Measurements from ENCODE around the gene SNAP91.
"Not testable (repeated sequence)": the region's sequence is repeated elsewhere in the genome, so short reads cannot be mapped to it uniquely, and the experiment has no call there.

SNAP91 gene

DNA sequence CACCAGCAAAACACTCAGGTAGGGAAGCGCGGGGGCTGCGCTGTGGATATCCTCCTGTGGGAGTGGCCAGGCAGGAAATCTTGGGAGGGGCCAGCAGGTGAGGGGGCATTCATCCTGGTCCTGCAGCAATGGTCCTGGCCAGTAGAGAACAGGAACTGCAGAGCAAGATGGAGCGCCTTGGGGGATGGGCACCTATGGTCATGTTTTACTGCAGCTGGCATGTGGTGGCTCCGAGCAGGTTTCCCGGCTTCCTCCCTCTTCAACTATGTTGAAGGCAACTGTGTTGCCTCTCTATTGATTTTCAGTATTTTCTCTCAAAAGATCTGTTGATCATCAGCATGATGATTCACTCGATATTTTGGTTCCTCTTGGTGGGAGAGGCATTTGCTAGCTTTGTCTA, 70.9 kb downstream of the SNAP91 start:
- Histone ChIP-seq H3K27me3 (no peaks in the 10 kb centered on the region), H3K4me3 (no peak overlapping the region), H3K36me3 (no peaks in the 10 kb centered on the region), H3K9me3 (replicated peaks in 1 of 11) (no peaks in the 10 kb centered on the region; a peak in 1 of 22 replicates), H3K9ac (no peak overlapping the region), H3K4me1 (peaks cover 7 to 27% (median 17%) of the 10 kb centered on the region in 10 experiments; a peak in 18 of 20 replicates), H4K20me1 (no peaks in the 10 kb centered on the region), H3K27ac (no peak overlapping the region), H3K4me2 (no peak overlapping the region)
- no peak for TF ChIP-seq Cebpa-rat (IDR thresholded peaks at IDR 0.05)

GRCh38 chr6:83636800-83637199, 72.1 kb downstream of the SNAP91 start:
- Histone ChIP-seq H3K4me1 (peaks cover 7 to 29% (median 19%) of the 10 kb centered on the region in 10 experiments; a peak in 18 of 20 replicates), H3K27ac (no peak overlapping the region), H3K9me3 (replicated peaks in 1 of 11) (no peaks in the 10 kb centered on the region; a peak in 1 of 22 replicates), H3K4me2 (no peak overlapping the region), H3K36me3 (no peaks in the 10 kb centered on the region), H3K9ac (no peak overlapping the region), H3K27me3 (no peaks in the 10 kb centered on the region), H4K20me1 (no peaks in the 10 kb centered on the region), H3K4me3 (no peak overlapping the region)
- TF ChIP-seq Cebpa-rat (IDR thresholded peaks at IDR 0.05), result no peak

DNA sequence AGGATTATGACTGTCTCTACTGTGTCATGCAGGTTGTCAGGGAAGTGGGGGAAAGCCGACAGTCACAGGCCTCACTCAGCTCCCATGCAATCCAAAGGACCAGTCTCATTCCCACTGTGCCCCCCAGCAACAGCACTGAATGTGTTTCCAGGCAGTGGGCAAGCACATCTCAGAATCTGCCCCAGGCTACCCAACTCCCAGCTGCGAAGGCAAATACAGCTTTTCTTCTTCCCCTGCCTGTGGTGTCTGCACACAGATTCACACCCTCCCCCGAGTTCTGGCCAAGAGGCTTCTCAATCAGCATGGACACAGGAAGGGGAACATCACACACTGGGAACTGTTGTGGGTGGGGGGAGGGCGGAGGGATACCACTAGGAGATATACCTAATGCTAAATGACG, 75.3 kb downstream of the SNAP91 start:
- Histone ChIP-seq H3K36me3 (no peaks in the 10 kb centered on the region), H3K9ac (no peak overlapping the region), H3K27me3 (no peaks in the 10 kb centered on the region), H3K4me3 (no peak overlapping the region), H4K20me1 (no peaks in the 10 kb centered on the region), H3K4me2 (peak overlapping the region in 8 of 11 experiments; percentile 28 to 57 (median 46); a peak in 14 of 22 replicates), H3K9me3 (replicated peaks in 1 of 11) (no peaks in the 10 kb centered on the region; a peak in 1 of 22 replicates), H3K27ac (no peak overlapping the region), H3K4me1 (peaks cover 7 to 34% (median 19%) of the 10 kb centered on the region in 10 experiments; a peak in 18 of 20 replicates)
- no peak for TF ChIP-seq Cebpa-rat (IDR thresholded peaks at IDR 0.05)

GRCh38 chr6:83633149-83633548, 75.8 kb downstream of the SNAP91 start:
- H3K9me3 ChIP-seq (replicated peaks in 1 of 11), result no peaks in the 10 kb centered on the region; a peak in 1 of 22 replicates
- no peak overlapping the region for H3K4me3 ChIP-seq
- TF ChIP-seq Cebpa-rat (IDR thresholded peaks at IDR 0.05), result no peak
- no peaks in the 10 kb centered on the region for H3K36me3 ChIP-seq
- H3K4me1 ChIP-seq, result peaks cover 7 to 34% (median 19%) of the 10 kb centered on the region in 10 experiments; a peak in 18 of 20 replicates
- H3K27ac ChIP-seq, result no peak overlapping the region
- H3K9ac ChIP-seq, result no peak overlapping the region
- peak overlapping the region in 9 of 11 experiments; percentile 28 to 57 (median 42); a peak in 15 of 22 replicates for H3K4me2 ChIP-seq
- no peaks in the 10 kb centered on the region for H3K27me3 ChIP-seq
- no peaks in the 10 kb centered on the region for H4K20me1 ChIP-seq

GRCh38 chr6:83629908-83630307, 79.0 kb downstream of the SNAP91 start:
- H4K20me1 ChIP-seq; H3K9me3 ChIP-seq (replicated peaks in 1 of 11); H3K36me3 ChIP-seq; H3K4me3 ChIP-seq; H3K27ac ChIP-seq; H3K9ac ChIP-seq; H3K4me2 ChIP-seq; H3K27me3 ChIP-seq: not testable (repeated sequence)
- peaks cover 7 to 26% (median 16%) of the 10 kb centered on the region in 10 experiments; a peak in 18 of 20 replicates for H3K4me1 ChIP-seq

GRCh38 chr6:83615025-83615999, 93.6 kb downstream of the SNAP91 start:
- Histone ChIP-seq H3K27me3 (no peaks in the 10 kb centered on the region), H3K27ac (no peak overlapping the region), H3K4me2 (peak overlapping the region in 2 of 11 experiments; percentile 29 to 37; a peak in 1 of 22 replicates), H3K4me1 (peaks cover 0 to 3% (median 0%) of the 10 kb centered on the region in 10 experiments; a peak in 2 of 20 replicates), H3K9me3 (replicated peaks in 1 of 11) (no peaks in the 10 kb centered on the region), H3K9ac (no peak overlapping the region), H3K4me3 (no peak overlapping the region), H4K20me1 (no peaks in the 10 kb centered on the region), H3K36me3 (no peaks in the 10 kb centered on the region)
- TF ChIP-seq Cebpa-rat (IDR thresholded peaks at IDR 0.05), result no peak

DNA sequence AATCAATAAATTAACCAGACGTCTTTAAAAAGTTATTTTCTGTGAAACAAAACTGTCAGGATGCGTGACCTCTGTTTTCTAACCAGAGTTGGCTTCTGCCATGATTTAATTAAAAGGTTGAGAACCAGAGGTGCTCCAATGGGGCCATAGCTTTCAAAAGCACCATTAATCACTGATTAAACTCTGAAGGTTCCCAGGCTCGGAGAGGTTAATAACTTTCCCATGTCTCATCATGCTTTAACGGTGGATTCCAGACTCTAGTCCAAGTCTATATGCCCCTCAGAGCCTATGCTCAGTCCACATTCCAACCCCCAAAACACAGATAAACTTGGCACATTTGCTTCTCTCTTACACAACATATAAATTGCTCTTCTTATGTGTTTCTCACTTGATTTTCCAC, 95.5 kb downstream of the SNAP91 start:
- Histone ChIP-seq H3K9me3 (replicated peaks in 1 of 11) (no peaks in the 10 kb centered on the region), H3K4me2 (no peak overlapping the region), H3K4me3 (no peak overlapping the region), H3K27ac (no peak overlapping the region), H3K4me1 (peaks cover 0 to 3% (median 0%) of the 10 kb centered on the region in 10 experiments; a peak in 2 of 20 replicates), H3K9ac (no peak overlapping the region), H3K27me3 (no peaks in the 10 kb centered on the region), H4K20me1 (no peaks in the 10 kb centered on the region), H3K36me3 (no peaks in the 10 kb centered on the region)
- TF ChIP-seq Cebpa-rat (IDR thresholded peaks at IDR 0.05), result no peak

DNA sequence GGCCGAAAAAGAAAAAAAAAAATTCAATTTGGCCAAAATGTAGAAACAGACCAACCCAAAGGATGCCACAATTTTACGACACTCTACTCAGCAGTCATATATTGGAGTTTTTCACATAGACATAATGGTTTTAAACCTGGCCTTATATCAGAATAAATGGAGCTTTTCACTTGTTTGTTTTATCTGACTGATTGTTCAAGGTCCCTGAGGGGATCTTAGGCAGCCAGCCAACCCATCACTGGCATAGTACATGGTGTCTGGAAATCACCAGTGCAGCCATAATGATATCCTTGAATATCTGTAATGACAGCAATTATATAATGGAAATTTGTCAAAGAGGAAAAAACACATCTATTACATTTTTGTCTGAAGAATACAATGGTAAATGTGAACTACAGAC, 99.7 kb downstream of the SNAP91 start:
- no peak for TF ChIP-seq Cebpa-rat (IDR thresholded peaks at IDR 0.05)
- Histone ChIP-seq H3K27ac (no peak overlapping the region), H3K4me3 (no peak overlapping the region), H3K9me3 (replicated peaks in 1 of 11) (no peaks in the 10 kb centered on the region), H3K4me2 (no peak overlapping the region), H3K27me3 (no peaks in the 10 kb centered on the region), H3K9ac (no peak overlapping the region), H3K36me3 (no peaks in the 10 kb centered on the region), H4K20me1 (no peaks in the 10 kb centered on the region), H3K4me1 (no peaks in the 10 kb centered on the region; a peak in 1 of 20 replicates)

DNA sequence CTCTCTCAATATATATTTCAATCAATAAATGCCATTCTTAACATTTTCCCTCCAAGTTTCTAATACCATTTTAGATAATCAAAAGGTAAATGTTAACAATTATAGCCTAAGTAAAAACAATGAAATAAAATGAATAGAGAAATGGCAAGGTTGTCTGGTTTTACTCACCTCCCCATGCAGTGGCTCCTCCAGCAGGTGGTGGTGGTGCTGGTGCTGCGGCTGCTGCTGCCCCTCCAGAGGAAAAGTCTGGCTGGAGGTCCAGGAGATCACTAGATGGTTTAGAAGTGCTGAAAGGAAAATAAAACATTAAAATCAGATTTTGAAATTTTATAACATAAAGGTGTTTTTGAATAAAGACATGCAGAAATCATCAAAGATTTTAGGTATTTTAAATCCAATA, 103.4 kb downstream of the SNAP91 start:
- Histone ChIP-seq H3K9me3 (replicated peaks in 1 of 11) (no peaks in the 10 kb centered on the region), H4K20me1 (no peaks in the 10 kb centered on the region), H3K4me1 (no peaks in the 10 kb centered on the region; a peak in 1 of 20 replicates), H3K9ac (no peak overlapping the region), H3K36me3 (no peaks in the 10 kb centered on the region), H3K4me3 (no peak overlapping the region), H3K4me2 (no peak overlapping the region; a peak in 1 of 22 replicates), H3K27me3 (no peaks in the 10 kb centered on the region), H3K27ac (no peak overlapping the region)
- TF ChIP-seq Cebpa-rat (IDR thresholded peaks at IDR 0.05), result no peak
